HEK293 (cell line): ENCODE results near the gene MAPKAPK5.
A peak's percentile ranks its signal among the peaks of the same experiment; 100 is the strongest.

Experiments used
- CTCF ChIA-PET: fragments of 350-600 bp; formaldehyde crosslinking; extraction: SDS; loops from one replicate; lab custom pipeline; 2021; ENCODE audit warnings: antibody characterized with exemption; lab: Yijun Ruan, JAX
- POLR2A ChIA-PET: fragments of 300-600 bp; formaldehyde crosslinking; extraction: SDS; loops from one replicate; lab custom pipeline; 2020; ENCODE audit warnings: antibody characterized with exemption, inconsistent platforms; lab: Yijun Ruan, JAX
- H3K27ac ChIP-seq: fragments of 200-500 bp; sonication (Bioruptor generic); 2 replicates; pipeline ENCODE4 v1.5.1; 2014; ENCODE audit warnings: low read depth, low read length, control low read depth, inconsistent platforms; ENCODE audit errors: extremely low read depth
- H3K36me3 ChIP-seq, 2 experiments: fragments of 200-500 bp in 1 of 2; sonication (Bioruptor generic) in 1 of 2; 1 replicate in 1 of 2; 2 replicates in 1 of 2; pipeline ENCODE4 v1.5.1; 2014 to 2017; ENCODE audit warnings: inconsistent platforms in 2 of 2, low read length in 2 of 2; ENCODE audit not compliant: control insufficient read depth in 2 of 2, insufficient read depth in 1 of 2
- H3K4me1 ChIP-seq: fragments of 200-500 bp; sonication (Bioruptor generic); 2 replicates; pipeline ENCODE4 v1.5.1; 2014; ENCODE audit warnings: mild to moderate bottlenecking, low read length, inconsistent platforms; ENCODE audit not compliant: control insufficient read depth, insufficient read depth
- H3K4me3 ChIP-seq: 2 replicates; pipeline ENCODE4 v1.5.1; 2011; ENCODE audit warnings: low read depth, mild to moderate bottlenecking, control low read depth, low read length, moderate library complexity
- H3K9me3 ChIP-seq: fragments of 200-500 bp; sonication (Bioruptor generic); 2 replicates; pipeline ENCODE4 v1.5.1; 2014; ENCODE audit warnings: low read depth, low read length, inconsistent platforms; ENCODE audit not compliant: control insufficient read depth, insufficient read depth
- BCL6B ChIP-seq: fragments of 450-650 bp; formaldehyde crosslinking; IDR thresholded peaks from 2 replicates; pipeline ENCODE4 v1.5.1; 2017; ENCODE audit warnings: missing biosample characterization, missing genetic modification characterization
- EGR2 ChIP-seq: fragments of 450-650 bp; formaldehyde crosslinking; IDR thresholded peaks from 2 replicates; pipeline ENCODE4 v1.5.1; 2016; ENCODE audit warnings: low read depth, missing biosample characterization, missing genetic modification characterization
- KLF1 ChIP-seq: fragments of 450-650 bp; formaldehyde crosslinking; IDR thresholded peaks from 2 replicates; pipeline ENCODE4 v1.5.1; 2016; ENCODE audit warnings: missing biosample characterization, missing genetic modification characterization
- KLF8 ChIP-seq: fragments of 450-650 bp; formaldehyde crosslinking; IDR thresholded peaks from 2 replicates; pipeline ENCODE4 v1.5.1; 2016; ENCODE audit warnings: missing biosample characterization, missing genetic modification characterization
- ZBTB48 ChIP-seq: fragments of 450-650 bp; formaldehyde crosslinking; IDR thresholded peaks from 2 replicates; pipeline ENCODE4 v1.5.1; 2016; ENCODE audit warnings: missing biosample characterization, missing genetic modification characterization
- ZFHX2 ChIP-seq: fragments of 450-650 bp; formaldehyde crosslinking; conservative IDR thresholded peaks from 2 replicates; pipeline ENCODE4 v1.5.1; 2016; ENCODE audit warnings: missing biosample characterization, missing genetic modification characterization
- ZFP69B ChIP-seq: fragments of 450-650 bp; formaldehyde crosslinking; IDR thresholded peaks from 2 replicates; pipeline ENCODE4 v1.5.1; 2016; ENCODE audit warnings: missing biosample characterization, missing genetic modification characterization
- ZNF132 ChIP-seq: fragments of 450-650 bp; formaldehyde crosslinking; IDR thresholded peaks from 2 replicates; pipeline ENCODE4 v1.5.1; 2017; ENCODE audit warnings: missing biosample characterization, missing genetic modification characterization, borderline replicate concordance
- ZNF292 ChIP-seq: fragments of 450-650 bp; formaldehyde crosslinking; IDR thresholded peaks from 2 replicates; pipeline ENCODE4 v1.5.1; 2016; ENCODE audit warnings: low read depth, missing biosample characterization, missing genetic modification characterization, borderline replicate concordance
- ZNF302 ChIP-seq: fragments of 450-650 bp; formaldehyde crosslinking; IDR thresholded peaks from 2 replicates; pipeline ENCODE4 v1.5.1; 2016; ENCODE audit warnings: missing biosample characterization, missing genetic modification characterization, low read depth
- ZNF335 ChIP-seq: fragments of 450-650 bp; formaldehyde crosslinking; conservative IDR thresholded peaks from 2 replicates; pipeline ENCODE4 v1.5.1; 2016; ENCODE audit warnings: missing biosample characterization, missing genetic modification characterization
- ZNF354C ChIP-seq: fragments of 450-650 bp; formaldehyde crosslinking; IDR thresholded peaks from 2 replicates; pipeline ENCODE4 v1.5.1; 2016; ENCODE audit warnings: missing biosample characterization, missing genetic modification characterization, low read depth, borderline replicate concordance
- ZNF449 ChIP-seq: fragments of 450-650 bp; formaldehyde crosslinking; IDR thresholded peaks from 2 replicates; pipeline ENCODE4 v1.5.1; 2017; ENCODE audit warnings: missing biosample characterization, mild to moderate bottlenecking, missing genetic modification characterization, moderate library complexity
- ZNF513 ChIP-seq: fragments of 450-650 bp; IDR thresholded peaks from 2 replicates; pipeline ENCODE4 v1.5.1; 2018; ENCODE audit warnings: missing biosample characterization, missing genetic modification characterization
- ZNF514 ChIP-seq: fragments of 450-650 bp; formaldehyde crosslinking; IDR thresholded peaks from 2 replicates; pipeline ENCODE4 v1.5.1; 2016; ENCODE audit warnings: missing biosample characterization, missing genetic modification characterization
- ZNF645 ChIP-seq: fragments of 450-650 bp; formaldehyde crosslinking; IDR thresholded peaks from 2 replicates; pipeline ENCODE4; 2016; ENCODE audit warnings: missing biosample characterization, missing genetic modification characterization
- ZNF658 ChIP-seq: fragments of 450-650 bp; formaldehyde crosslinking; IDR thresholded peaks from 2 replicates; pipeline ENCODE4; 2016; ENCODE audit warnings: missing biosample characterization, missing genetic modification characterization
- ZNF837 ChIP-seq: fragments of 450-650 bp; formaldehyde crosslinking; IDR thresholded peaks from 2 replicates; pipeline ENCODE4 v1.5.1; 2016; ENCODE audit warnings: missing biosample characterization, missing genetic modification characterization
- ZSCAN18 ChIP-seq: fragments of 450-650 bp; formaldehyde crosslinking; IDR thresholded peaks from 2 replicates; pipeline ENCODE4 v1.5.1; 2016; ENCODE audit warnings: missing biosample characterization, missing genetic modification characterization

The MAPKAPK5 gene

GRCh38 chr12:111842556-111843396 lies 748 bp downstream of the MAPKAPK5 start (continued):
- peak; percentile 56 for TF ChIP-seq ZNF335

- Histone ChIP-seq H3K4me1 (no peaks in the 10 kb centered on the region), H3K27ac (no peak overlapping the region)
- TF ChIP-seq ZNF658 (tag by site-specific recombination) (no peak), KLF8 (tag by site-specific recombination) (no peak), ZNF354C (tag by site-specific recombination) (no peak), ZFHX2 (tag by site-specific recombination) (no peak), ZSCAN18 (tag by site-specific recombination) (no peak), ZNF292 (tag by site-specific recombination) (no peak), ZNF837 (tag by site-specific recombination) (no peak), ZNF302 (tag by site-specific recombination) (no peak), KLF1 (tag by site-specific recombination) (no peak), ZBTB48 (tag by site-specific recombination) (no peak), ZFP69B (no peak), ZNF513 (tag by site-specific recombination) (no peak)
- TF ChIP-seq, all 188 proteins: peak for 0
- H3K9me3 ChIP-seq: no peaks in the 10 kb centered on the region
- CTCF ChIA-PET: interaction anchor here (0.9 kb wide), 1 partner anchor 33 kb away, joined by 3 read pairs; no protein-coding TSS in a partner anchor
- POLR2A ChIA-PET: no interaction called here
- H3K4me3 ChIP-seq: no peak overlapping the region
- peaks cover 18 to 21% of the 10 kb centered on the region in 2 experiments; a peak in 2 of 3 replicates for H3K36me3 ChIP-seq
Measured at GRCh38 chr12:111846016-111846415, 4.0 kb downstream of the MAPKAPK5 start.

GRCh38 chr12:111850526-111850925 lies 8.5 kb downstream of the MAPKAPK5 start:
- Histone ChIP-seq H3K9me3 (no peaks in the 10 kb centered on the region), H3K27ac (no peak overlapping the region), H3K4me3 (no peak overlapping the region), H3K4me1 (no peaks in the 10 kb centered on the region), H3K36me3 (peaks cover 9 to 13% of the 10 kb centered on the region in 2 experiments; a peak in 2 of 3 replicates)
- ChIA-PET CTCF (no interaction called here), POLR2A (no interaction called here)
- TF ChIP-seq BCL6B (no peak), ZNF449 (tag by site-specific recombination) (no peak), ZNF132 (no peak), EGR2 (no peak), KLF8 (tag by site-specific recombination) (no peak), ZNF645 (tag by site-specific recombination) (no peak), ZNF514 (tag by site-specific recombination) (no peak)
